DMS 273 treated with DMSO at 0.1 percent for 48 hours (cell line): ENCODE measurements around the gene SLC24A2.
A peak's percentile ranks its signal among the peaks of the same experiment; 100 is the strongest.

Experiments used
- DNase-seq: peaks from one replicate; lab custom pipeline; 2025; lab: John Stamatoyannopoulos, UW

SLC24A2 gene

DNA sequence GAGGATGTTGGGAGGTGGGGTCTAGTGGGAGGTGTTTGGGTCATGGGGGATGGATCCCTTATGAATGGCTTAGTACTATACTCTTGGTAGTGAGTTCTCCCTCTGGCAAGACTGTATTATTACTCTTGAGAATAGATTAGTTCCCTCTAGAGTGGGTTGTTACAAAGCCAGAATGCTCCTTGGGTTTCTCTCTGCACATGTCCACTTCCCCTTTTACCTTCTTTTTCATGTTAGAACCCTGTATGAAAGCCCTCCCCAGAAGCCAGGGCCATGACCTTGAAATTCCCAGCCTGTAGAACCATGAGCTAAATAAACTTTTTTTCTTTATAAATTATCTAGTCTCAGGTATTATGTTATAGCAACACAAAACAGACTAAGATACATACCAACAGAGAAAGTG lies 31.1 kb downstream of the SLC24A2 start:
- DNase-seq = no peak

DNA sequence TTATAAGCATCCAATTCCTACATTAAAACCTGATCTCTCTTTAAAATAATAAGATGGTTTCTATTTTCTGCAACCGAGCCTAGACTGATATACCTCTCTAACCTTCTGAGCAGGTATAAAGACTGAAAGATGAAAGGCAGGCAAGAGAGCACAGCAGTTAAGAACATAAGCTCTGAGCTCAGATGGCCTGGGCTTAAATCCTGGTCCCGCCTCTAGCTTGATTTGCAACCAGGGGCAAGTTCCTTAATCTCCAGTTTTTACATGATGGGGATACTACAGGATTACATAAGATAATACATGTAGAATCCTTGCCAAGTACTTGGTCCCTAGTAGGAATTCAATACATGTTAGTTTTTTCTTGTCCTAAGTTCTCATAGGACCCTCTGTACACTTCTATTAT lies 33.9 kb downstream of the SLC24A2 start:
- DNase-seq = no peak

DNA sequence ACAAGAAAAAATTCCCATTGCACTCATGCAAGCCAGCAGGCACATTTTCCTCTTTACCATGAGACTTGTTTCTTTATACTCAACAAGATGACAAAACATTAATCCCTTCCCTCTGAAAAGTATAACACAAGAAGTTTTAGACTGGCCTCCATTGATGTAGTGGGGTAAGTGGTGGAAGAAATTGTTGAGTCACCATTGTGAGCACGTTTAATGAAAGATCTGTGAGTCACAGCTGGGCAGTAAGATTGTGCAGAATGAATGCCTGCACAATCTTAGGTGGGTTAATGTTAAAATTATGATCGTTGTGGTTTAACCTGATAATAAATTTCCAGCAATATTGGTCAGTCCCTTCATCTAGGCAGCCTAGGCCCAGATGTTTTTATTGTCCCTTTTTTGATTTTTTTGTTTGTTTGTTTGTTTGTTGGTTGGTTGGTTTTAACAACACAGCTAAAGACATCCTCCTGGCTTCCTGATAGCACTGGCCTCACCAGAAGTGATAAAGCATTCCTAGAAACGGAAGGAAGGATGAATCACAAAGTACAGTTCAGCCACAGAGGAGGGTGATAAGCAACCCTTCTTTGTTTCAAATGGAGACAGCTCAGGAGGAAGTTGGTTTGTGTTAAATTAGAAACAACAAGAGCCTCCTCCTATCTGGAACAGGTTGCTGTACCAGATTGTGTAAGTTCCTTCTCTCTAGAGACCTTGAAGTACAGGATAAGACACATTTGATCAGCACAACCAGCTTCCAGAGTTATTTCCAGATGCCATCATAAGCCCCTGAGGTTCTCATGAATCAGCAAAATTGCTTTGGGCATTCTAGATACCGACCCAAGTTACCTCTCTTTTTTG lies 40.3 kb downstream of the SLC24A2 start:
- peak; percentile 18 for DNase-seq

DNA sequence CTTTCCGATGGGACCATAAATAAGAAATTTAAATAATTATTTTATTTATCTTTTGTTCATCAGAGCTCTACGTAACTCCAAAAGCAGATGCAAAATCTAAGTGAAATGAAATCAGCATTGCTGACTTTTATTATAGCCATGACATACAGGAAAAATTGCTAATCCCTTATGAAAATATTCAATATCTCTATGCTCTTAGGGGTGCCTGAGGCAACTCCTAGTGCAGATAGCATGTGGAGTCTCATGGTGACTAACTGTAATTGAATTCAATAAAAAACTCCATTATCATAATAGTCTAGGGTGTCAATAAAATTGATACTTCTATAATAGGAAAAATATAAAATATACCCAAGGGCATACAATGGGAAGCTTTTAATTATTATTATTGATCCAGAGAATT lies 42.6 kb downstream of the SLC24A2 start:
- DNase-seq = no peak

DNA sequence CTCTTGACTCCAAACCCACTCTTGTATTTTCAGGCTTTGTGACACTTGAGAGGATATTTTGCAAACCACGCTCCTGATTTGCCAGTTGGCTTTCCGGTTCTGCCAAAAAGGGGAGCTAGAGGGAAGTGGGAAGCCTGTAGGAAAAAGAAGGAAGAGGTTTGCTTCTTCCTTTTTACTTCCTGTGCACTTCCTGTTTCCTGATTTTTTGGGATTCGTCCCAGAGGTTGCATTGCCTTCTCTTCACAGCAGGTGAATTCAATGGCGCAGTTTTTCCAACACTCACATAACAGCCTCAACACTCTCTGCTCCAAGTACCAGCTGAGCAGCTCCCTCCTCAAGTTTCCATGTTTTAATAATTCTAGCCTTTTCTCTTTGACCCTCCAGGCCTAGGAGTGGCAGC lies 47.7 kb downstream of the SLC24A2 start:
- DNase-seq = no peak
